GM12892 (cell line): ENCODE measurements around the gene AP3D1.
"Not testable (repeated sequence)": the region's sequence is repeated elsewhere in the genome, so short reads cannot be mapped to it uniquely, and the experiment has no call there.

ENCODE experiments used
- POLR2A ChIP-seq: IDR thresholded peaks from 2 replicates; pipeline ENCODE4 v1.6.1; 2011; ENCODE audit warnings: low read depth, low read length, control low read depth
- POLR2AphosphoS5 ChIP-seq: IDR thresholded peaks from 2 replicates; pipeline ENCODE4 v1.6.1; 2011; ENCODE audit warnings: low read depth, low read length, control low read depth

DNA sequence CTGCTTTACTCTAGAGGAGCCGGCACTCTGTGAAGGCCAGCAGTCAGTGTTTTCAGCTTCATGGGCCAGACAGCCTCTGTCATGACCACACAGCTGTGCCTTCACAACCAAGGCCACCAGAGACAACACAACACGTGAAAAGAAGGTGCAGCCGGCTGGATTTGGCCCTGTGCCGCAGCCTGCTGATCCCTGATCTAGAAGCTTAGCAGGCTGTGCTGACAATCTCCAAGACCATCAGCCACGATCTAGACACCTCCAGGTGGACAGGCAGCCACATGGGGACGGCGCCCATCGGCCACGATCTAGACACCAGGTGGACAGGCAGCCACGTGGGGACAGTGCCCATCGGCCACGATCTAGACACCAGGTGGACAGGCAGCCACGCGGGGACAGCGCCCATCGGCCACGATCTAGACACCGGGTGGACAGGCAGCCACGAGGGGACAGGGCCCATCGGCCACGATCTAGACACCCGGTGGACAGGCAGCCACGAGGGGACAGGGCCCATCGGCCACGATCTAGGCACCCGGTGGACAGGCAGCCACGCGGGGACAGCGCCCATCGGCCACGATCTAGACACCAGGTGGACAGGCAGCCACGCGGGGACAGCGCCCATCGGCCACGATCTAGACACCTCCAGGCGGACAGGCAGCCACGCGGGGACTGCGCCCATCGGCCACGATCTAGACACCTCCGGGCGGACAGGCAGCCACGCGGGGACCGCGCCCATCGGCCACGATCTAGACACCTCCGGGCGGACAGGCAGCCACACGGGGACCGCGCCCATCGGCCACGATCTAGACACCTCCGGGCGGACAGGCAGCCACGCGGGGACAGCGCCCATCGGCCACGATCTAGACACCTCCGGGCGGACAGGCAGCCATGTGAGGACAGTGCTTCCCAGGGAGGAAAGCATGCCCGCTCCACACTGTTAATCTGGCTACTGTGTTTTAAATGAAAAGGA, 20.1 kb downstream of the AP3D1 start:
- TF ChIP-seq POLR2A, POLR2AphosphoS5: not testable (repeated sequence)
